GM19395 (cell line): ENCODE measurements around the gene DDAH2.
"Not testable (repeated sequence)": the region's sequence is repeated elsewhere in the genome, so short reads cannot be mapped to it uniquely, and the experiment has no call there.

Experiments used
- ATAC-seq: cut with Tn5 transposase; IDR thresholded peaks from one replicate; pipeline ENCODE4 v1.9.1; 2021; ENCODE audit warnings: mild to moderate bottlenecking, moderate library complexity; ENCODE audit not compliant: unreplicated experiment

The DDAH2 gene

DNA sequence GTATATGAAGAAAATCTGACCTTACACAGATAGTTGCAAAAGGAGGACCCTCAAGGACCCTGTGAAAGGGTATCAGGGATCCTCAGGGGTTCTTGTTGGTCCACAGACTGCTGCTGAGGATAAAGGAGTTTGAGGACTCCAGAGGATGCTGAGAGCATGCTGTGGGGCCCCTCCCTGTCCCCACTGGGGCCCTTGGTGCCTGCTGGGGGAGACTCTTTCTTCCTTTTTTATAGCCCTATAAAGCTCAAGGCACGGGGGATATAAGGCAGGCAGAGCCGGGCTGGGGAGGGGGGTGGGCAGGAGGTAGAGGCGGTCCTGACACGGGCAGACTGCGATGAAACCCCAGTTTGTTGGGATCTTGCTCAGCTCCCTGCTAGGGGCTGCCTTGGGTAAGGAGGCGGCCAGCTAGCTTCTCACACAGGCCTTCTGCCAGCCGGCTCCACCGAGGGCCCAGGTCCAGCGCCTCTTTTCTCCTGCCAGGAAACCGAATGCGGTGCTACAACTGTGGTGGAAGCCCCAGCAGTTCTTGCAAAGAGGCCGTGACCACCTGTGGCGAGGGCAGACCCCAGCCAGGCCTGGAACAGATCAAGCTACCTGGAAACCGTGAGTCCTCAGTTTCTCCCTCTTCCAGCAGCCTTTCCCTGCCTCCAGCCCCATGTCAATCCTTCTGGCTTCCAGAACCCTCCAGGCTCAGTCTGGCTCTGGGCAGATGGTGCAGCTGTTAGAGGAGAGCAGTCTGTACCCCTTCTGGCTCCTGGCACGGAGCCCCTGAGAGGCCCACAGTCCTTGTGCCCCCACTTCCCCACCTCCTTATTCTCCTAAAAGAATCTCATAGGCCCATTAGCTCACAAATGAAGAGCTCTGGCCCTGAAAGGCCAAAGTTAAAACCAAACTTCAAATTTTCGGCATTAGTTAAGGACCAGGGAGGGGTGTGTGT is 13.8 kb downstream of the DDAH2 start, which contains the start of gene LY6G6D:
LY6G6D (plus strand) TSS at position 327 of the 937 bp plus-strand sequence; CDS start at position 335, 8 bp downstream.
- ATAC-seq = no peak

DNA sequence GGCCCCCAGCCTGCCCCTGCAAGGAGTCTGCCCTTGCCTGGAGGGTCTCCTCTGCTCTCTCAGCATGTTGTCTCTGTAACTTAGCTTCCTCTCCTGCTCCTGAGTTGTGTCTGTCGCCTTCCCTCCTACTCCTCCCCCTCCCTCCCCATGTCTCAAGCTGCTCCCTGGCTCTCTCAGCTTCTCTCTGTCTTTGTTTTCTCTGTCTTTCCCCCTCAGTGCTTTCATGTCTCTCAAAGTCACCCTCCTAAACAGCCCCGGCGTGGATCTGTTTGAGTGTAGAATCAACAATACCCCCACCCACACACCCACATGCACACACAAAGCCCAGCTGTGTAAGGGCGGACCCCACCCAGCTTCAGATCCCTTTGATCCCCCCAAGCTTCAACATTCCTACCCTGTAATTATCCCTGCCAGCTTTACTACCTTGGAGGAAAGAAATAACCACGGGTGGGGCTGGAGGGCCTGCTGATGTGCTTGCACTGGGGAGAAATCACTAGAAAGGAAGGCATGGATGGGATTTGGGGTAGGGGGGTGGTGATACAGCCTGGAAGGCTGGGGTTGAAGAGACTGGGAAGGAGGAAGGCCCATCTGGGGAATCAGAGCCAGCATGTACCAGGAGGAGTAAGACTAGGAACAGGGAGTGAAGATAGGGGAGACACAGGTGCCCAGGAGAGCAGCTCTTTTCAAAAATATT is 15.0 kb downstream of the DDAH2 start:
- no peak for ATAC-seq

DNA sequence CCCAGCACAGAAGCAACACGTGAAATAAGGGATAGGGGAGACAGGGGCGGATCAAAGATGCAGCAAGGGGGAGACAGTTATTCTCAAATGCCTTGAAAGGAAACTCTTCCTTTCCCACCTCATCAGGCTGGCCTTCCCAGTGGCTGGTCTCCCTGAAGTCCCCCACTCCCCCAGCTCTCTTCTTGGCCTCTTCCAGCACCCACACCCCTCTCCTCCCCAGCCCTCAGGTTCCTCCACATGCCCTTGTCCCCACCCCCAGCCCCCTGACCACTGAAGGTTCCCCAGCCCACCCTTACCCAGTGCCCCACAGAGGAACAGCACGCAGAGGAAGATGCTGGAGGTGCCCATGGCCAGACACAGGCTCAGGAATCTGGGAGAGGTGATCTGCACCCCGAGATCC is 15.6 kb downstream of the DDAH2 start:
- no peak for ATAC-seq

DNA sequence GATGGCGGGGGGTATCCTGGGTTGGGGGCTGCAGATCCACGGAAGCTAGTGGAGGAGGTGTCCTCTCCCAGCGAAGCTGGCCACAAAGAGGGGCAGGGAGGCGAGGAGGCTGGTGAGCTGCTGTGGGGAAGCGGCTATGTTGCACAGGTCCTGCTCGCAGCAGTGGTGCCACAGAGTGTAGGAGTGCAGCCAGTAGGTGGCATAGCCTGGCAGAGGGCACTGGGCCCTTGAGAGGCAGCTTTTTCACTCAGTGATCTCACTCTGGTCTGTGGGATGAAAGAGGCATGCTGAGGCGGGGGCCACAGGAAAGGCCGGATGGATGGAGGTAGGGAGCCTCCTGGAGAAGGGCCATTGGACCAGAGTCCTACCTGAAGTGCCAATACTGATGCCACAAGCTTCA is 16.8 kb downstream of the DDAH2 start:
- no peak for ATAC-seq

DNA sequence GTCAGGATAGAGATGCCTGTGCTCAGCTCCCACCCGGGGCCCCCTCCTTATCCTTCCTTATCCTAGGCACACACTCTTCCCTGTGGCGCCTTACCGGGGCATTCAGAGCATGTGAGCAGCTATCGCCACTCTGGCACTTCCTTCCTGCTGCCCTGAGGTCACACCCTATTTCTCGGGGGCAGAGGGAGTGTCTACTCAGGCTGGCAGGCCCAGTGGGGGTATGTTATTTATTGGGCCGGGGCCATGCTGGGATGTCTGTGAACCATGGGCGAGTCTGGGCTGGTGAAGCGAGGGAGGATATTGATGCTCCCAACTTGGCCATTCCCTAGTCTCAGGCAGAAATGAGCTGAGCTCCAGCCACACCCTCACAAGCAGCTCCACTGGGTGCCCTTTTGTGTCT is 17.9 kb downstream of the DDAH2 start:
- ATAC-seq = no peak

DNA sequence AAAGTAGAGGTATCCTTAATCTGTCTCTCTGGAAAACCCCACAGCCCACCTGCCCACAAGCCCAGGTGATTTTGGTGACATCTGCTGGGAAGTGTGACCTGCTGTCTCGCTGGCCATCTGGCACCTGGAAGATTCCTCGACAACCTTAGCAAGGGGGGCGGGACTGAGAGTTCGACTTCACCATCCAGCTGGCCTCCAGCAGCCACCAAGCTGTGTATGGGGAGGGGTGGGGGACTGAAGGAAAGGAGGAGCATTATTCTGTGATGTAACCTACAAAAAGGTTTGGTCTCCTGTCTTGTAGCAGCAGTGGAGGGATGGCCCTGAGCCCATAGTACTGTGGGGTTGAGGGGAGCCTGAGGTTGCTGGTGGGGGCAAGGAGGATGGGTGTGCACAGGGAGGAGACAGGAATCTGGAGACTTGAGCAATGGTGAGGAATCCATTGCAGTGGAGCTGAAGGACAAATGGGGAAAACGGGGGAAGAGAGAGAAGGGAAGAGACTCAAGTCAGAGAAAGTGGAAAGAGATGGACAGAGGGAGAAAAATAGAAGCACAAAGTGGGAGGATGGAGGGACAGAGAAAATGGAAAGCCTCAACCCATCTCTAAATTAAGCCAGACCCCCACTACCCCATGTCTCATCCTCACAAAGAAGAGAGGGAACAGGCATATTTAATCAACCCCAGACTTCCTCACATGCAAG is 18.4 kb downstream of the DDAH2 start:
- ATAC-seq = no peak

DNA sequence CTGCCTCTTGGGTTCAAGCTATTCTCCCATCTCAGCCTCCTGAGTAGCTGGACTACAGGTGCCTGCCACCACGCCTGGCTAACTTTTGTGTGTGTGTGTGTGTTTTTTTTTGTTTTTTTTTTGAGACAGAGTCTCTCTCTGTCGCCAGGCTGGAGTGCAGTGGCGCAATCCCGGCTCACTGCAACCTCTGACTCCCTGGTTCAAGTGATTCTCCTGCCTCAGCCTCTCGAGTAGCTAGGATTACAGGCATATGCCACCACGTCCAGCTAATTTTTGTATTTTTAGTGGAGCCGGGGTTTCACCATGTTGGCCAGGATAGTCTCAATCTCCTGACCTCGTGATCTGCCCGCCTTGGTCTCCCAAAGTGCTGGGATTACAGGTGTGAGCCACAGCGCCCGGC is 19.9 kb downstream of the DDAH2 start:
- ATAC-seq = not testable (repeated sequence)

DNA sequence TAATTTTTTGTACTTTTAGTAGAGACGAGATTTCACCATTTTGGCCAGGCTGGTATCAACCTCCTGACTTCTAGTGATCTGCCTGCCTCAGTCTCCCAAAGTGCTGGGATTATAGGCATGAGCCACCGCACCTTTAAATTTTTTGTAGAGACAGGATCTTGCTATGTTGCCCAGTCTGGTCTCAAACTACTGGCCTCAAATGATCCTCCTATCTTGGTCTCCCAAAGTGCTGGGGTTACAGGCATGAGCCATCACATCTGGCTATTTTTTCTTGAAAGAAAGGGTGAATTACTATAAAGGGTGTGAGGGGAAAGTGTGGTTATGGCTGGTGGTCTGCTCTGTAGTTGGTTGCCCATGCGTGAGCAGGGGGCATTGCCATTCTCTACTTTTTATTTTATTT is 20.9 kb downstream of the DDAH2 start:
- ATAC-seq = no peak

DNA sequence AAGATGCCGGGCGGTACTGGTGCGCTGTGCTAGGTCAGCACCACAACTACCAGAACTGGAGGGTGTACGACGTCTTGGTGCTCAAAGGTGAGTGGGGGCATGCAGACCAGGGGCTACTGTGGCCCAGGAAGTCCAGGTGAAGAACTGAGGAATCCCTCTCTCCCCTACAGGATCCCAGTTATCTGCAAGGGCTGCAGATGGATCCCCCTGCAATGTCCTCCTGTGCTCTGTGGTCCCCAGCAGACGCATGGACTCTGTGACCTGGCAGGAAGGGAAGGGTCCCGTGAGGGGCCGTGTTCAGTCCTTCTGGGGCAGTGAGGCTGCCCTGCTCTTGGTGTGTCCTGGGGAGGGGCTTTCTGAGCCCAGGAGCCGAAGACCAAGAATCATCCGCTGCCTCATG is 21.4 kb downstream of the DDAH2 start:
- no peak for ATAC-seq

DNA sequence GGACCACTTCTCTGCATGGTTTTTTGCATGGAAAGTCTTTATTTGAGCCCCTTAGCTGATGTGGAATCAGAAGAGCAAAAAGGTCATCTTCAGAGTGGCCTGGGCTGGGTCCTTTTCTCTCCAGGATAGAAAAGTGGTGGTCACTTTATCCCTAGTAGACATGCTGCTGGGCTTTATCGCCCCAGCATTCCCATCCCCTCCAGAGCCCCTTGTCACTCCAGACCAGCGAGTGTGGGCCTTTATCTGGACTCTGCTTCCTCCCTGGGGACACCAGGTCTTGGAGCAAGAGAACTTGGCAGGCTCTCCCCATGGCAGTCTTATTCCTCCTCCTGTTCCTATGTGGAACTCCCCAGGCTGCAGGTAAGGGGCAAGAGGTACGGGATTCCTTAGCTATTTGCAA is 22.5 kb downstream of the DDAH2 start, which contains the start of gene LY6G6F:
LY6G6F (plus strand) TSS at position 268 of the 400 bp plus-strand sequence; CDS start at position 309, 41 bp downstream.
- no peak for ATAC-seq

DNA sequence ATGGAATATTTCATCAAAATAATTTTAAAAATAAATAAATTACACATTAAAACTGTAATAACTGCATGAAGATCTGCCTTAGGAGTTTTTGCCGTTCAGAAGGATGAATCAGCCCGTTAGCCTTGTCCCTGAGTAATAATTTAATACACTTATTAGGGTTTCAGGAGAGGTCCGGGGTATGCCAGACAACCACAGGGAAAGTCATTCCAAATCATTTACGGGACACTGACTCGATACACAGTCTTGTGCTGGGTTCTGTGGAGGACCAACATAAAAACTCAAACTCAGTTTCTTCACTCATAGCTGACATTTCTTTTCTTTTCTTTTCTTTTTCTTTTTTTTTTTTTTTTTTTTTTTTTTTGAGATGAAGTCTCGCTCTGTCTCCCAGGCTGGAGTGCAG is 23.2 kb downstream of the DDAH2 start:
- no peak for ATAC-seq

DNA sequence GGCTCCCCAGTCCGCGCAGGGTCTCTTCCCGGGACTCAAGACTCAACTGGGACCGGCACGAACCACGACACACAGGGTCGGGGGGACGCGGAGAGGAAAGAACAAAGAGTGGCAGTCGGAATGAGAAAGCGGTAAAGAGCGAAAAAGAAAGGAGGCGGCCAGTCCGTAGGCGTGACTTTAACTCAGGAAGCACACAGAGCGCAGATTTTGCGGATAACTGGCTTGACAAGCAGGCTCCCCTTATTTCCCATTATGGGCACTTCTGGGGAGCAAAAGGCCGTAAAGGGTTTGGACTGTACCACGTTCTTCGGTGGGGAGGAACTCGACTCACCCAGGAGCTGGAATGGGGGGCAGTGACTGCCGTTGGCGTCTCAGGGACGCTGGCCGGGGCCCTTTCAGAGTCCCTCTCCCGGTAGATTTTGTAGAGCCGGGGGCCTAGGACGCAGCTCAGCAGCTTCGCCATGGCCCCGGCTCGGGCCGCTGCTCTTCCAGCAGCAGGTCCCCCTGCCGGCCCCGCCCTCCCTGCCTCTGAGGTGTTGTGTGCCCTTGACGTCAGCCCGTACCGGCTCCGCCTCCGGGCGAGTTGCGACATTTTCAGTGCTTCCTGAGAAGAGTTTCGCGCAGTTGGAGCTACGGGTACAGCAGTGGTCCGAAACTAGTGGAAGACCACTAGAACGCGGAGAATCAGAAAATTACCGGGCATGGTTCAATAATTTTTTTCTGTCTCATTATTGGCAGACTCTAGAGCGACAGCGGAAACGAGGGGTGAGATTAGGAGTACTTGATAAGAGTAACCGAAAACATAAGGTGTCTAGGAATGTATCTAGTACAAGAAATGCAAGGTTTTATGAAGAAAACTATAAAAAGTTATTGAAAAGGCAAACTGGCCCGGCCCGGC is 26.0 kb downstream of the DDAH2 start, which contains the start of gene ABHD16A:
ABHD16A (minus strand) TSS at position 506 of the 898 bp plus-strand sequence; CDS start at position 463, 43 bp downstream.
- ATAC-seq = peak; percentile 87

DNA sequence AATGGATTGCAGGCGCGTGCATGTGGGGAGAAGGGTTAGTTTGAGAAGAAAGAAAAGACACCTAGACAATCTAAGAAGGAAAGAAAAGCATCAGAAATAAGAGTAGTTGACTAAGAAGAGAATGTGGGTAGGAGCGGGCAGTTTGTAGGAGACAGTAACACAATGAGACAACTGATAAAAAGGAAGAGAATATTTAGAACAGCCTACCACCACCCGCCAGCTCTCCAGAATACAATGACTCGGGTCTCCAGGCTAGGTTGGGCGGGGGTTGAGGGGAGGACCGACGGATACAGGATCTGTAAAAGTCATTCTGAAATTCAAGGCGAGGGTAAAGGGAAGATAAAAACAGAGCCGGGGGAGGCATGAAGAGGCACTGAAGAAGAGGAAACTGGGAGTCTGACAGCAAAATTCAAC is 26.7 kb downstream of the DDAH2 start:
- ATAC-seq = peak; percentile 8

DNA sequence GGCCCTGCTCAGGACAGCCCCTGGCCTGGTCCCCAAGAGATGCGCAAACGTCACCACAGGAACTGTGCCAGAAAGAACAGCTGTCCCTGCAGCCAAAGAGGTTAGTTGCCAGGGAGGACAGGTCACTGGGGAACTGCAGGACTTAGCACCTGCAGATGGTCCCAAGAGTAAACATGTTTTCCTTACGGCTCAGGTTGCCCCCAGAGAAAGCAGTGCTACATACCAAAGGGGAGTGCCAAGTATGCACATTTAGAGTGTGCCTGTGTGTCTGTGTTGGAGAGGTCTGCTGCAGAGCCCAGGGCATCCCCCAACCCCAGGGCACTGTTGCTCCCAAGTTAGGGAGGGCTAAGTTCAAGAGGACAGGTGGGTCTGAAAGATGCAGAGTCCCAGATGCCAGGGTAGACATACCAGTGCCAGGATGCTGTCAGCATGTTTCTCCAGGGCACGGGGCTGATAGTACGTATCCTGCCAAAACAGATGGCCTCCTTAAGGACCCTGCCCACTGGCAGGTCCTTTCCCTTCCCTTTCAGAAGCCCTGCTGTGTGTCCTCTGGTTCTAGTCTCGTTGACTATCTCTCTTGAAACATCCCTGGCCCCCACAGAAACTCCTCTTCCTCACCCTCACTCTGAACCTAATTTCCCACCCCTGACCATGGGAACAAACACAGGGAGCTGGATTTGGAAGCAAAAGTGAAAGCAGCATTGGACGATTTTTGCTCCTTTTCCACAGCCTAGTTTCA is 27.3 kb downstream of the DDAH2 start:
- no peak for ATAC-seq

DNA sequence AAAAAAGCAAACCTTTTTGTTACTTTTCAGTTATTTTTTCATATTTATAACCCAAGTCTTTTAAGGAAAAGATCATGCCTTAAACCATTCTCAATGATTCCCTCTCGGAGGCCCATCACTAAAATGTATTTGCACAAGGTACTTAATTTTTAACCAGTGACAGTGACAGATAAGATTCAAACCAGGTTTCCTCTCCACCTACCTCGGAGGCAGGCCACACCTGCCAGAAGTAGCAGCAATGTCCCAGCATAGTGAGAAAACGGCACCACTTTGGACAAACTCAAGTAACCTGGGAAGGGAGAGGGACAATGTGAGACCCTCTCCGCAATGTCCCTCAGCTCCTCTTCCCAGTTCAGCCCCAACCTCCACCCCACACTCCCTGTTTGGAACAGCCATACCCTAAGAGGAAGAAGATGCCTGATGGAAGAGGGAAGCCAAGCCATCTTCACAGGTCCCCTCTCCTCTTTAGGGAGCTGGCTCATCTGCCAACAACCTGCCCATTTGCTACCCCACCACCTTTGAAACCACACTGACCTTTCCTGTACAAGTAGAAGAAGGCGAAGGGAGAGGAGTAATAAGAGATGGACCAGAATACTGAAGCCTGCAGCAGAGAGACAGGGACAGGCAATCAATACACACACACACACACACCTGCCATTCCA is 28.2 kb downstream of the DDAH2 start:
- ATAC-seq = no peak

DNA sequence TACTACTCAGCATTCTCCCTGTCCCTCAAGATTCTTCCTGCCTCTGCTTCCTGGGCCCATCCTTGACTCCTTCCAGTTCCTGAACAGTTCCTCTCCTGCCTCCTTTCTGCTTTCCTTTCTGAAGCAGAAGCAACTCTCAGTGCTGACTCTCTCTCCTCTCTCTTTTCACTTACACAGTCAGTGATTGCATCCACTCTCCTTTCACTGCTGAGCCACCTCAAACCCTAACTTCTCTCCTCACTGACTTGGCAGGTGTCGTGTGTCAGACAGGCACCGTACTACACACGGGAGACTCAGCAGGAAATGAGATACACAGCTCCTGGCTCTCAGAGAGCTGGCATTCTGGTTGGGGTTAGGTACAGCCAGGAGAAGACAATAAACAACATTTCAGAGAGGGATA is 31.5 kb downstream of the DDAH2 start:
- ATAC-seq = no peak

DNA sequence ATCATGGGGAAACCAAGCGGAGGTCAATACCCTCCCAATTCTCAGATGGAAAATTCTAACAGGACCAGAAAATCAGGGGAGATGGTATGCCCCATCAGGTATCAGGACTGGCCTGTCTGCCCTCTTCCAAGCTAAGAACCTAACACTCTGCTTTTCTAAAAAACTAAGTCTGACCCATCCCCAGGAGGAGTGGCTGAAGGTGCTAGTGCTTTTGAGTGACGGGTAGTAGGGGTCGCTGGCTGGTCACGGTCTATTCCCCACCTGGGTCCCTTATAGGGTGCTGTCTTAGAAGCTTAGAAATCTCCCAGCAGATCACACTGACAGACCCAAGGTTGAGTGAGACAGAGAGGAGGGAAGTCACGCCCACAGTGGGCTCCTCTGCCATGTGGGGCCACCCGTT is 35.6 kb downstream of the DDAH2 start:
- ATAC-seq = no peak

DNA sequence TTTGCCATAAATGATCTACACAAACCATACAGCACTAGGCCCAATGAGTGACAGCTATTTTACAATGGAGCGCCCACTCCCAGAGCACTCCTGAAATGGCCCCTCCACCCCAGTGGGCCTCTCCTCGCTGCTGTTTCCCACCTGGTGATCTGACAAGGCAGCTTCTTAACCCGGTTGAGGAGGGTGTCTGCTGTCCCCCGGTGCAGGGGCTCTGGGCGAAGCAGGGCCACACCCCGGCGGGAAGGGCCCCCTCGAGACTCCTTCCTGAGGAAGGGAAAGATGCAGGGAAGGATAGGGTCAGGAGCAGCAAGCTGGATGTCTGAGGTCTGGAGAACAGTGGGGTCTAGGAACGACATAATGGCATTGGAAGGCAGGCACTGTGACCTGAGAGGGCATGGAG is 36.2 kb downstream of the DDAH2 start:
- ATAC-seq = no peak

DNA sequence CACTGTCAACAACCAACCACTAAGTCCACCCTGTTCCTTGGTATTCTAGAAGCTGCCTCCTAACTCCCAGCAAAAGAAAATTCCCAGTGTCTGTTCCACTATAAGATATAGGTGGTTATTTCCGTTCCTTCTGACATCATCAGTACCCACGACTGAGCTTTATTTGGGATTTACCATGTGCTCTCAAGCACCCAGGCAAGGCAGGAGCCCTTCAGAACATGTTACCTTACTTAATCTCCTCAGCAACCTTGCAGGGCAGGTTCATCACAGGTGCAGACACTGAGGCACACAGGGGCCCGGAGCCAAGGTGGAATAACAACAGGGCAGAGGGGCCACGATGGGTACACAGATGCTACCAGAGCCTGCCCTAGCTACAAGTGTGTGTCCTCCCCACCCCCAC is 36.7 kb downstream of the DDAH2 start:
- ATAC-seq = no peak
